Lower leg skin (tissue), 4 donors: ENCODE measurements around the gene FAS. TPM values are rescaled to one million over a fixed set of nuclear protein-coding genes. Genes with fewer than 3 reads are reported as not detected.

ENCODE experiments used
- DNase-seq, 2 donors: peaks; one replicate each; pipeline ENCODE4 v3.0.0-alpha.2; 2019; ENCODE audit warnings: low spot score in 2 of 2
- H3K4me3 ChIP-seq: fragments of 200-600 bp; sonication (generic); 2 replicates; pipeline ENCODE4 v1.5.1; 2017; ENCODE audit warnings: mild to moderate bottlenecking, low read depth; ENCODE audit not compliant: poor library complexity, severe bottlenecking
- CTCF ChIP-seq, 3 donors: fragments of 450-650 bp; IDR thresholded peaks; one replicate each; pipeline ENCODE4 v1.5.1; 2016; ENCODE audit warnings: antibody characterized with exemption in 3 of 3, mild to moderate bottlenecking in 3 of 3, moderate library complexity in 2 of 3
- POLR2A ChIP-seq, 2 donors: fragments of 450-650 bp; IDR thresholded peaks; one replicate each; pipeline ENCODE4 v1.6.1; 2016 to 2017; ENCODE audit warnings: antibody characterized with exemption in 2 of 2, mild to moderate bottlenecking in 1 of 2, moderate library complexity in 1 of 2
- WGBS, 2 donors: methylation state at CpG; one replicate each; pipeline ENCODE4 v1.1.5; 2018; 5-methylcytosine and 5-hydroxymethylcytosine counted together
- intact Hi-C: fragments of 100-400 bp; cut with DNase I; formaldehyde crosslinking; loops from one replicate; pipeline ENCODE4 v1.15.0; 2023; ENCODE audit warnings: low total_unique reads
- total RNA-seq, 4 donors: library from RNA; depleted of rRNA; stranded (reverse); fragments of >200 nt; gene quantifications; one replicate each; pipeline ENCODE4 v1.1.0, GENCODE V29; 2016

Gene FAS
- total RNA-seq: 10 to 100 TPM; 11.4 to 19.7 (median 16.3) TPM

DNA sequence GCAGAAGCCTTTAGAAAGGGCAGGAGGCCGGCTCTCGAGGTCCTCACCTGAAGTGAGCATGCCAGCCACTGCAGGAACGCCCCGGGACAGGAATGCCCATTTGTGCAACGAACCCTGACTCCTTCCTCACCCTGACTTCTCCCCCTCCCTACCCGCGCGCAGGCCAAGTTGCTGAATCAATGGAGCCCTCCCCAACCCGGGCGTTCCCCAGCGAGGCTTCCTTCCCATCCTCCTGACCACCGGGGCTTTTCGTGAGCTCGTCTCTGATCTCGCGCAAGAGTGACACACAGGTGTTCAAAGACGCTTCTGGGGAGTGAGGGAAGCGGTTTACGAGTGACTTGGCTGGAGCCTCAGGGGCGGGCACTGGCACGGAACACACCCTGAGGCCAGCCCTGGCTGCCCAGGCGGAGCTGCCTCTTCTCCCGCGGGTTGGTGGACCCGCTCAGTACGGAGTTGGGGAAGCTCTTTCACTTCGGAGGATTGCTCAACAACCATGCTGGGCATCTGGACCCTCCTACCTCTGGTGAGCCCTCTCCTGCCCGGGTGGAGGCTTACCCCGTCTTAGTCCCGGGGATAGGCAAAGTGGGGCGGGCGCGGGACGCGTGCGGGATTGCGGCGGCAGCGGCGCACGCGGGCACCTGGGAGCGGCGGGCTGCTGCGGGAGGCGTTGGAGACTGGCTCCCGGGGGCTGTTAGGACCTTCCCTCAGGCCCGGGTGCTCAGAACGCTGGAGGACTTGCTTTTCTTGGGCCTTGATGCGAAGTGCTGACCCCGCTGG lies at the start of gene FAS:
FAS (plus strand) TSS at position 415 of the 777 bp plus-strand sequence; CDS start at position 494, 79 bp downstream.
- peak; percentile 73 to 95 for DNase-seq
- TF ChIP-seq POLR2A (IDR thresholded peaks at IDR 0.05) (no peak), CTCF (IDR thresholded peaks at IDR 0.05) (no peak)
- peak within 1 kb of the TSS; percentile 80 for H3K4me3 ChIP-seq
- intact Hi-C loops: no loop called here
- 0 to 1% methylated on average over 32 to 48 of the region's 51 CpGs for WGBS, 2 donors

DNA sequence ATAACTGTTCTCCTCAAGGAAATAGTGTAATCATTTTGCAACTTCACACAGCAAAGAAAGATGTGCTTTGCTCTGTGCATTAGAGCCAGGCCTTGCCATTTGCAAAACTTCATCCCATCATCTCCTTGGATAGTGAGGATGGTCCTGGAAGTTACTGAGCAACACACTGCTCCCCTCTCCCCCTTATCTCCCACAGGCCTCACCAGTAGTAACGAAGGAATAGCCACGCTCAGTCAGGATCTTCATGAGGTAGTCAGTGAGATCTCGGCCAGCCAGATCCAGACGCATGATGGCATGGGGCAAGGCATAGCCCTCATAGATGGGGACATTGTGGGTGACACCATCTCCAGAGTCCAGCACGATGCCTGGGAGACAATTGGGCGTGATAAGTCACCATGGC lies 49.6 kb upstream of the FAS start:
- no peak overlapping the region for H3K4me3 ChIP-seq
- no peak for DNase-seq
- intact Hi-C loops: no loop called here
- TF ChIP-seq CTCF (IDR thresholded peaks at IDR 0.05) (no peak), POLR2A (IDR thresholded peaks at IDR 0.05) (no peak)
- 84 to 87% methylated on average over 6 of the region's 6 CpGs for WGBS, 2 donors

DNA sequence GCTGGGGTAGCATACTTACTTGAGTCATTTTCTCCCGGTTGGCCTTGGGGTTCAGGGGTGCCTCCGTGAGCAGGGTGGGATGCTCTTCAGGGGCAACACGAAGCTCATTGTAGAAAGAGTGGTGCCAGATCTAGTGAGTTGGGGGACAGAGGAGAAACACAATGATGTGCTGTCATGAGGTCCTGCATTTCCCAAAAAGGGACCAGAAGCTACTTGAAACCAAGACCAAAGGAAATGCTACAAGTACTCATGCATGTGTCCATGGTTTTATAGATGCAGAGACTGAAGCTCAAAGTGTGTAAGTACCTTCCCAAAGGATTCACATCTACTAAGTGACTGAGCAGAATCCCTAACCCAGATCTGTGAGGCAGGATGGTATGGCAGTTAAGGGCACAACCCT lies 46.8 kb upstream of the FAS start:
- WGBS, 2 donors: 89 to 95% methylated on average over 3 of the region's 3 CpGs
- no peak overlapping the region for H3K4me3 ChIP-seq
- TF ChIP-seq CTCF (IDR thresholded peaks at IDR 0.05) (no peak), POLR2A (IDR thresholded peaks at IDR 0.05) (no peak)
- no peak for DNase-seq
- intact Hi-C loops: no loop called here

DNA sequence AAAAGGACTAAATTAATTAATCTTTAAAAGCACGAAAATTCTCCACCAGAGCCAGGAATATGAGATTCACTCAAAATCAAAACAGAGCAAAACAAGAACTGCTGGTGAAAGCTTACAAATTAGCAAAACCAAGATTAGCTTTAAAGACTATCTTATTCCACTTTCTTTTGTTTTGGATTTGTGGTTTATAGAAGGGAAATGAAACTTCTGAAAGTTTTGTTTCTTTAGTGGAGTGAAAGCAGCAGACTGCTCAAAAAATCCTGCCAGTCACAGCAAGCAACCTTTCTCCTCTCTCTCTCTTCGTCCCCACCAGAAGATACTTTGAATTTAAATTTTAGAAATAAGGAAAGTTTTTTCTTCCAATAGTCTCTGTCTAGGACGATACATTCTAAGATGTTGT lies 45.8 kb upstream of the FAS start:
- TF ChIP-seq CTCF (IDR thresholded peaks at IDR 0.05) (no peak), POLR2A (IDR thresholded peaks at IDR 0.05) (no peak)
- intact Hi-C loops: no loop called here
- WGBS, 2 donors: 78 to 82% methylated on average over 3 of the region's 3 CpGs
- no peak for DNase-seq
- H3K4me3 ChIP-seq: no peak overlapping the region

DNA sequence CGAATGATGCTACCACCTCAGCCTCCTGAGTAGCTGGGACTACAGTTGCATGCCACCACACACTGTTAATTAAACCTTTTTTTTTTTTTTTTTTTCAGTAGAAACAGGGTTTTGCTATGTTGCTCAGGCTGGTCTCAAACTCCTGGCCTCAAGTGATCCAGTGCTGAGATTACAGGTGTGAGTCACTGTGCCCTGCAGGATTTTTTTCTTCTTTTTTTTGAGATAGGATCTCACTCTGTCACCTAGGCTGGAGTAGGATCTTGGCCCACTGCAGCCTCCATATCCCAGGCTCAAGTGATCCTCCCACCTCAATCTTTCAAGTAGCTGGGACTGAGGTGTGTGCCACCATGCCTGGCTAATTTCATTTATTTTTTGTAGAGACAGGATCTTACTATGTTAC lies 44.4 kb upstream of the FAS start:
- TF ChIP-seq POLR2A (IDR thresholded peaks at IDR 0.05): no peak
- no peak for TF ChIP-seq CTCF (IDR thresholded peaks at IDR 0.05)
- no peak overlapping the region for H3K4me3 ChIP-seq
- 78 to 92% methylated on average over 1 of the region's 1 CpG for WGBS, 2 donors
- DNase-seq: no peak
- intact Hi-C loops: no loop called here
